Loucy (cell line): ENCODE measurements around the gene MRPS34.

Experiments
- H2AFZ ChIP-seq: fragments of 200-600 bp; sonication (generic); 2 replicates; pipeline ENCODE4 v1.6.0; 2016; ENCODE audit warnings: antibody characterized with exemption, mild to moderate bottlenecking, low read length, moderate library complexity
- H3F3A ChIP-seq: fragments of 200-600 bp; 2 replicates; pipeline ENCODE4 v1.6.0; 2016; ENCODE audit warnings: antibody characterized with exemption, low read depth, mild to moderate bottlenecking
- H3K27me3 ChIP-seq: fragments of 200-600 bp; sonication (generic); 2 replicates; pipeline ENCODE4 v1.6.1; 2014; ENCODE audit warnings: low read length, mild to moderate bottlenecking; ENCODE audit not compliant: insufficient read depth, poor library complexity, severe bottlenecking
- H3K36me3 ChIP-seq: fragments of 200-600 bp; sonication (generic); 2 replicates; pipeline ENCODE4 v1.6.1; 2016; ENCODE audit warnings: low read length; ENCODE audit not compliant: insufficient read depth
- H3K4me1 ChIP-seq: fragments of 200-600 bp; sonication (generic); 2 replicates; pipeline ENCODE4 v1.5.1; 2014; ENCODE audit warnings: low read length, mild to moderate bottlenecking; ENCODE audit not compliant: insufficient read depth, poor library complexity, severe bottlenecking
- H3K4me2 ChIP-seq: fragments of 200-600 bp; sonication (generic); 2 replicates; pipeline ENCODE4 v1.6.0; 2014; ENCODE audit warnings: antibody characterized with exemption, low read length, low read depth, mild to moderate bottlenecking; ENCODE audit not compliant: poor library complexity, severe bottlenecking
- H3K4me3 ChIP-seq: fragments of 200-600 bp; sonication (generic); 2 replicates; pipeline ENCODE4 v1.5.1; 2014; ENCODE audit warnings: low read length, mild to moderate bottlenecking, mixed read lengths; ENCODE audit not compliant: poor library complexity, severe bottlenecking
- H3K79me2 ChIP-seq: fragments of 200-600 bp; sonication (generic); 2 replicates; pipeline ENCODE4 v1.6.1; 2014; ENCODE audit warnings: low read length; ENCODE audit not compliant: insufficient read depth
- H3K9ac ChIP-seq: fragments of 200-600 bp; sonication (generic); 2 replicates; pipeline ENCODE4 v1.6.0; 2014; ENCODE audit warnings: mild to moderate bottlenecking, low read depth, low read length, moderate library complexity; ENCODE audit not compliant: poor library complexity, severe bottlenecking
- H3K9me2 ChIP-seq: fragments of 200-600 bp; sonication (generic); replicated peaks from 2 replicates; pipeline ENCODE4 v1.6.1; 2016; ENCODE audit warnings: low read depth, low read length, mixed read lengths
- H3K9me3 ChIP-seq: fragments of 200-600 bp; sonication (generic); 2 replicates; pipeline ENCODE4 v1.6.1; 2014; ENCODE audit warnings: mild to moderate bottlenecking, antibody characterized with exemption, low read length, low read depth; ENCODE audit not compliant: insufficient read depth
- H4K20me1 ChIP-seq: fragments of 200-600 bp; sonication (generic); 2 replicates; pipeline ENCODE4 v1.6.0; 2014; ENCODE audit warnings: antibody characterized with exemption, low read length, mild to moderate bottlenecking; ENCODE audit not compliant: insufficient read depth, poor library complexity, severe bottlenecking
- EZH2phosphoT487 ChIP-seq: fragments of 200-600 bp; IDR thresholded peaks from 2 replicates; pipeline ENCODE4 v1.6.1; 2018; ENCODE audit warnings: antibody characterized with exemption, mild to moderate bottlenecking, moderate library complexity, borderline replicate concordance
- TF ChIP-seq, protein P1 (sequence below): fragments of 200-600 bp; sonication (generic); conservative IDR thresholded peaks from 2 replicates; pipeline ENCODE4 v1.5.1; 2014; ENCODE audit warnings: mild to moderate bottlenecking, antibody characterized with exemption, low read length

The MRPS34 gene

DNA sequence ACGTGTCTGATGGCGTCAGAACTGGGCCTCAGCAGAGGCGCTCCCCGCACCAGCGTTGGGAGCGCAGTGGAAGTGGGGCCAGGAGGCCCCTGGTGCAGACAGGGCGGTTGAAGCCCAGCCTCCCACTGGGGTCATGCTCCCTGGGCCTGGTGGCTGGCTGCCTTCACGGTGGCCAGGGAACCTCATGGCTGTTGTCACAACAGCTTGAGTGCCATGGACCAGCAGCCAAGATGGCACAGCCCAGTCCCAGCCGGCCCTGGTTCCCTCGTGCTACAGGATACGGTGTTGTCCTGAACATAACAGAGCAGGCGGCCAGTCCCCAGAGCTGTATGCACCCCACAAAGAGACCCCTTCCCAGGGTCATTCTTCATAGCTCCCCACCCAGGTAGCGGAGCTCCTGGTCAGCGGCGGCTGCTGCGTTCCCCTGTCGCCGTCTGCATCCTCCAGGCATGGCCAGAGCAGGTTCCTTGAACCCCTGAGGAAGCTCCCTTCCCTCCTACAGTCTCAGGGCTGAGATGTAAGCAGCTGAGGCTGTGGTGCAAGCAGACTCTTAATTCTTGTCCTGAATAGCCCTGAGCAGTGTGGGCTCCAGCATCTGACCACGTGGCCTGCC is 31.3 kb downstream of the MRPS34 start:
- H3K4me1 ChIP-seq, result no peaks in the 10 kb centered on the region
- H3K9ac ChIP-seq, result no peak overlapping the region
- H3K9me2 ChIP-seq, result no peaks in the 10 kb centered on the region

DNA sequence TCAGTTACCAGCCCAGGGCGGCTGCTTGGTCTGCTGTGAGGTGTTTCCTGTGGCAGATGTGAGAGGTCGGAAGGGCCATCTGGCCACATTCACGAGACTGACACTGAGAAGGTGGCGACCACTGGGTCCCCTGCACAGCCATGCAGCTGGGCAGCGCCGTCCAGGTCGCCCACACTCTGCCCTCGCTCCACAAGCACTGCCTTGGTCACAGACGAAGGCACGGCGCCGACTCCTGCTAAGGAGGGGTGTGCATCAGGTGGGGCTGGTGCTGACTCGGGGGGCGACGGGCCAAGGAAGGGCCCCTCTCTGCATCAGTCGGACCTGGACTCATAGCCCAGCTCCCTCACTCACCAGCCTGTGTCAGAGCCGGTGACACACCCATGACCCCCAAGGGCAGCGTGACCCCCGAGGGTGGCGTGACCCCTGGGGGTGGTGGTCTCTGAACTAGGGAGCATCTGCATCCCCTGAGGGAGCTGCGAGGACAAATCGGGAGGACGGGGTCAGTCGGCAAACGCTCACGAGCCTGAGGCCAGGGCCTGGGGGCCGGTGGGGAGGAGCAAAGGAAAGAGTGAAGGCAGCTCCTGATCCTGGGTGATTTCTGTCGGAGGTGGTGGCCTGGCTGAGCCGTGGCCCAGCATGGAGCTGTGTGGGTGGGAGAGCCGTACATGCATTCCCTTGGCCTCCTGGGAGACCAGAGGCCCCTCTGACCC is 32.0 kb downstream of the MRPS34 start:
- Histone ChIP-seq H4K20me1 (no peaks in the 10 kb centered on the region), H3K79me2 (no peaks in the 10 kb centered on the region), H3K9me2 (no peaks in the 10 kb centered on the region), H2AFZ (no peak overlapping the region), H3K36me3 (no peaks in the 10 kb centered on the region), H3F3A (no peaks in the 10 kb centered on the region), H3K9ac (no peak overlapping the region), H3K4me2 (no peak overlapping the region), H3K27me3 (no peaks in the 10 kb centered on the region), H3K9me3 (no peaks in the 10 kb centered on the region), H3K4me1 (no peaks in the 10 kb centered on the region), H3K4me3 (no peak overlapping the region)
- TF ChIP-seq, protein P1, sequence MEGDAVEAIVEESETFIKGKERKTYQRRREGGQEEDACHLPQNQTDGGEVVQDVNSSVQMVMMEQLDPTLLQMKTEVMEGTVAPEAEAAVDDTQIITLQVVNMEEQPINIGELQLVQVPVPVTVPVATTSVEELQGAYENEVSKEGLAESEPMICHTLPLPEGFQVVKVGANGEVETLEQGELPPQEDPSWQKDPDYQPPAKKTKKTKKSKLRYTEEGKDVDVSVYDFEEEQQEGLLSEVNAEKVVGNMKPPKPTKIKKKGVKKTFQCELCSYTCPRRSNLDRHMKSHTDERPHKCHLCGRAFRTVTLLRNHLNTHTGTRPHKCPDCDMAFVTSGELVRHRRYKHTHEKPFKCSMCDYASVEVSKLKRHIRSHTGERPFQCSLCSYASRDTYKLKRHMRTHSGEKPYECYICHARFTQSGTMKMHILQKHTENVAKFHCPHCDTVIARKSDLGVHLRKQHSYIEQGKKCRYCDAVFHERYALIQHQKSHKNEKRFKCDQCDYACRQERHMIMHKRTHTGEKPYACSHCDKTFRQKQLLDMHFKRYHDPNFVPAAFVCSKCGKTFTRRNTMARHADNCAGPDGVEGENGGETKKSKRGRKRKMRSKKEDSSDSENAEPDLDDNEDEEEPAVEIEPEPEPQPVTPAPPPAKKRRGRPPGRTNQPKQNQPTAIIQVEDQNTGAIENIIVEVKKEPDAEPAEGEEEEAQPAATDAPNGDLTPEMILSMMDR, result no peak
- no peak for TF ChIP-seq EZH2phosphoT487

More for the DNA sequence above, 31.3 kb downstream of the MRPS34 start:
- H3F3A ChIP-seq, result no peaks in the 10 kb centered on the region
- no peaks in the 10 kb centered on the region for H3K9me3 ChIP-seq
- no peaks in the 10 kb centered on the region for H4K20me1 ChIP-seq
- TF ChIP-seq, protein P1, result no peak
- no peaks in the 10 kb centered on the region for H3K36me3 ChIP-seq
- no peaks in the 10 kb centered on the region for H3K79me2 ChIP-seq
- no peak overlapping the region for H2AFZ ChIP-seq
- H3K27me3 ChIP-seq, result no peaks in the 10 kb centered on the region
- no peak overlapping the region for H3K4me3 ChIP-seq
- no peak overlapping the region for H3K4me2 ChIP-seq

DNA sequence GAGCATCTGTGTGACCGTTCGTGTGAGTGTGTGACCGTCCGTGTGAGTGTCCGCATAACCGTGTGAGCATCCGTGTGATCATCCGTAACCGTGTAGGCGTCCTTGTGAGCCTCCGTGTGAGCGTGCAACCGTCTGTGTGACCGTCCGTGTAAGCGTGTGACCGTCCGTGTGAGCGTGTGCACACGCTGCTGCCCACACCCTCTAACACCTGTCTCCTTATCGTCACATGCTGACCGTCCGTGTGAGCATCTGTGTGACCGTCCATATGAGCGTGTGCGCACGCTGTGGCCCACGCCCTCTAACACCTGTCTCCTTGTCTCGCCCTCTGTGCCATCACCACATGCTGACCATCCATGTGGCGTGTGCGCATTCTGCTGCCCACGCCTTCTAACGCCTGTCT is 32.7 kb downstream of the MRPS34 start:
- Histone ChIP-seq H3F3A (no peaks in the 10 kb centered on the region), H3K79me2 (no peaks in the 10 kb centered on the region), H3K4me2 (no peak overlapping the region), H4K20me1 (no peaks in the 10 kb centered on the region), H3K36me3 (no peaks in the 10 kb centered on the region), H3K4me1 (no peaks in the 10 kb centered on the region), H3K4me3 (no peak overlapping the region), H3K27me3 (no peaks in the 10 kb centered on the region), H3K9ac (no peak overlapping the region), H3K9me2 (no peaks in the 10 kb centered on the region), H3K9me3 (no peaks in the 10 kb centered on the region), H2AFZ (no peak overlapping the region)
- no peak for TF ChIP-seq EZH2phosphoT487
- TF ChIP-seq, protein P1, result no peak
